K562 (cell line): ENCODE measurements around the gene GP1BB. TPM values are rescaled to one million over a fixed set of nuclear protein-coding genes. Genes with fewer than 3 reads are reported as not detected.
A peak's percentile ranks its signal among the peaks of the same experiment; 100 is the strongest.

Experiments used
- ARID1B ChIP-seq: fragments of 450-650 bp; IDR thresholded peaks from 2 replicates; pipeline ENCODE4 v1.6.1; 2016; ENCODE audit warnings: antibody characterized with exemption, mild to moderate bottlenecking, inconsistent platforms
- BHLHE40 ChIP-seq: IDR thresholded peaks from 2 replicates; pipeline ENCODE4 v1.6.1; 2011; ENCODE audit warnings: low read length, improper control_type of control experiment
- CBX8 ChIP-seq: fragments of 200-600 bp; sonication (generic); IDR thresholded peaks from 2 replicates; pipeline ENCODE4 v1.6.1; 2012; ENCODE audit warnings: borderline replicate concordance, mixed run types, low read depth, mild to moderate bottlenecking, moderate library complexity, mixed read lengths, low read length, control low read depth, inconsistent platforms; ENCODE audit not compliant: poor library complexity, severe bottlenecking; ENCODE audit errors: extremely low read depth
- CHAMP1 ChIP-seq: fragments of 450-650 bp; IDR thresholded peaks from 2 replicates; pipeline ENCODE4 v1.6.1; 2016; ENCODE audit warnings: mild to moderate bottlenecking
- CHD4 ChIP-seq: fragments of 200-600 bp; sonication (generic); IDR thresholded peaks from 3 replicates; pipeline ENCODE4 v1.6.1; 2012; ENCODE audit warnings: low read depth, mild to moderate bottlenecking, mixed read lengths, low read length, inconsistent platforms; ENCODE audit not compliant: insufficient read depth, insufficient replicate concordance, poor library complexity, severe bottlenecking
- FOXJ2 ChIP-seq: fragments of 200-800 bp; sonication (Bioruptor generic); IDR thresholded peaks from 2 replicates; pipeline ENCODE4 v1.6.1; 2016; ENCODE audit warnings: missing genetic modification characterization, missing compliant biosample characterization
- GTF2E2 ChIP-seq: fragments of 200-800 bp; sonication (Bioruptor generic); IDR thresholded peaks from 2 replicates; pipeline ENCODE4 v1.6.1; 2016; ENCODE audit warnings: missing genetic modification characterization, missing compliant biosample characterization
- KHSRP ChIP-seq: fragments of 450-650 bp; IDR thresholded peaks from 2 replicates; pipeline ENCODE4 v1.6.1; 2017
- KLF13 ChIP-seq: fragments of 450-650 bp; IDR thresholded peaks from 2 replicates; pipeline ENCODE4 v1.6.1; 2016; ENCODE audit warnings: missing genetic modification characterization, low read depth, mild to moderate bottlenecking, missing compliant biosample characterization, moderate library complexity, borderline replicate concordance
- NCOA4 ChIP-seq: fragments of 450-650 bp; IDR thresholded peaks from 2 replicates; pipeline ENCODE4 v1.6.1; 2018; ENCODE audit warnings: mild to moderate bottlenecking; ENCODE audit not compliant: partially characterized antibody
- POLR2G ChIP-seq: fragments of 200-400 bp; formaldehyde crosslinking; IDR thresholded peaks from 2 replicates; pipeline ENCODE4 v1.6.1; 2017; ENCODE audit warnings: low read depth, mild to moderate bottlenecking, antibody characterized with exemption, low read length, moderate library complexity
- SP2 ChIP-seq: IDR thresholded peaks from 2 replicates; pipeline ENCODE4 v1.6.1; 2011; ENCODE audit warnings: mild to moderate bottlenecking, low read depth, low read length, moderate library complexity; ENCODE audit not compliant: poor library complexity, severe bottlenecking; ENCODE audit errors: extremely low read depth
- ZNF124 ChIP-seq: sonication (generic); formaldehyde crosslinking; IDR thresholded peaks from 2 replicates; pipeline ENCODE4 v1.8.1; 2022; ENCODE audit warnings: missing genetic modification reagents
- ZNF609 ChIP-seq: sonication (generic); formaldehyde crosslinking; IDR thresholded peaks from 2 replicates; pipeline ENCODE4 v1.8.1; 2023; ENCODE audit warnings: missing genetic modification reagents, mild to moderate bottlenecking, borderline replicate concordance
- ZNF655 ChIP-seq: fragments of 250-450 bp; sonication (Bioruptor Pico); IDR thresholded peaks from 2 replicates; pipeline ENCODE4 v1.5.0; 2021
- ZNF830 ChIP-seq: fragments of 250-450 bp; sonication (Bioruptor Pico); IDR thresholded peaks from 2 replicates; pipeline ENCODE4 v1.5.0; 2021; ENCODE audit warnings: mild to moderate bottlenecking
- polyA plus RNA-seq, 8 experiments: library from polyadenylated mRNA; depleted of rRNA in 4 of 8; stranded (reverse) in 5 of 8; unstranded in 3 of 8; fragments of >200 nt; fragmentation: Nextera tagmentation in 2 of 8; fragmentation: Illumina TruSeq in 1 of 8; extraction: Ambion mirVana in 2 of 8; extraction: Trizol in 1 of 8; gene quantifications; 2 replicates each; pipeline versions ENCODE4 v1.2.1 to v1.2.3, GENCODE V29; 2011 to 2014; ENCODE audit warnings: inconsistent platforms in 1 of 8, missing spikeins in 1 of 8
- total RNA-seq, 7 experiments: library from RNA; depleted of rRNA in 6 of 7; stranded (reverse); fragments of >200 nt in 6 of 7; fragmentation: Illumina TruSeq in 2 of 7; extraction: Trizol in 2 of 7; gene quantifications; 2 replicates each; pipeline versions ENCODE4 v1.2.1 to v1.2.3, GENCODE V29; 2011 to 2021; ENCODE audit warnings: low replicate concordance in 1 of 7

GP1BB gene
- total and polyA plus RNA-seq, 9 of the 15 experiments (the other 6 are each of a cell fraction or from before 2014, with no cell fraction given), result 0.69 to 162 (median 2.8) TPM

GRCh38 chr22:19730655-19731360 lies 7.5 kb downstream of the GP1BB start (continued):
- TF ChIP-seq CHAMP1 (no peak), ZNF609 (CRISPR knock-in tag) (no peak), GTF2E2 (tag) (no peak), SP2 (peak; percentile 27), CHD4 (peak; percentile 69), POLR2G (peak; percentile 84), ZNF830 (CRISPR knock-in tag) (peak; percentile 84; the same call in 1 of the 2 replicates), ARID1B (no peak), ZNF124 (CRISPR knock-in tag) (no peak), FOXJ2 (no peak), KHSRP (no peak), CBX8 (no peak), KLF13 (peak; percentile 95), NCOA4 (no peak), BHLHE40 (peak; percentile 62; the same call in 1 of the 2 replicates), ZNF655 (CRISPR knock-in tag) (no peak)
